CD4-positive, alpha-beta T cell treated with Interleukin-21 for 1 hour (primary cell): Measurements from ENCODE around the gene MMRN2.

Source experiments
- DNase-seq: peaks from one replicate; pipeline ENCODE4 v3.0.0-alpha.2; 2020

The MMRN2 gene

GRCh38 chr10:86968994-86969355 is 11.6 kb upstream of the MMRN2 start:
- no peak for DNase-seq

DNA sequence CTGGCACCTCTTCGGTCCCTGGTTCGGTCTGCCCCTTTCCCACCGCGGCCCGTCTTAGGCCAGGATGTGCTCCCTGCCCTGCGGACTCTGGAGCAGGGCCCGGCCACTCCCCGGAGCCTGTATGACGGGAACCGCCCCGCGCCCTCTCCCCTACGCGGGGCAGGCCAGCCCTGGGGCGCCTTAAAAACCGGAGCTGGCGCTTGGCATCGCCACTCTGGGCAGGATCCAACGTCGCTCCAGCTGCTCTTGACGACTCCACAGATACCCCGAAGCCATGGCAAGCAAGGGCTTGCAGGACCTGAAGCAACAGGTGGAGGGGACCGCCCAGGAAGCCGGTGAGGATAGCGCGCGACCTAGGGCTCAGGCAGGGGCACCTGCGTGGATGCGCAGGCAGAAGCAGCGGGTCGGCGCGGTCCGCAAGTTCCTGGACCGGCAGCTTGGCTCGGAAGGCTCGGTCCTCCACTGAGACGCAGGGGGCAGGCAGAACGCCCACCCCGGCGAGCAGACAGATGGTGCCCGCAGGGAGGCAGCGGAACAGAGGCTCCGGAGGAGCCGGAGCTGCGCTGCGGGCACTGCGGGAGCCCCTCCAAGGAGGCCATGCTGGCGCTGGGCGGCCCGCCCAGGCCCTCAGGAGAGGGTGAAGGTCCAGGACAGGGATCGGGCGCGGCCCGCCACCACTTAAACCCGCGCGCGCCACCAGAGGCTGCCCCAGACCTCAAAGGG is 11.0 kb upstream of the MMRN2 start, which contains the start of gene ADIRF:
TSS of gene ADIRF (plus strand) at position 212 of the 723 bp plus-strand sequence. CDS start at position 275, 63 bp downstream.
- DNase-seq, result no peak

DNA sequence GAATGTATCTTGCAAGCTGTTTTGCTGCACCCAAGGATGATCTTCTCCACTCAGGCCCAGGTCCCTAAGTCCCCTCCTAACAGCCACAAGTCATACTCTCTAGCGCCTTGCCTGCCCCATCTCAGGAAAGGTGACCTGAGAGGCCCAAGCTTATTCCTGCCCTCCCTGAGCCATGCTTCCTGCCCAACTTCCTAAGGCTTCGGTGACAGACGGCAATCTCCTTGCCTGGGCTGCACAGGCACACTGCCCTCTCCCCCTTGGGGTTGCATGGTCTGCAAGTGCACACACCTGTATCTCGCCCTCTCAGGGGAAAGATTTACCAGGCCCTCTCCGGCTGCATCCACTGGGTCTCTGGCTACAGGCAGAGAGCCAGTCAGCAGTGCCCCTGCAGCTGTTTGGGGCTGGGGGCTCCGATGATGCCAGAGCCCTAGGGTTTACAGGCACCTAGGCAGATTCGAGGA is 10.1 kb upstream of the MMRN2 start:
- no peak for DNase-seq

GRCh38 chr10:86965986-86966654 is 8.7 kb upstream of the MMRN2 start:
- no peak for DNase-seq

- no peak for DNase-seq
These were observed 7.4 kb upstream of the MMRN2 start for GRCh38 chr10:86964847-86965190.

DNA sequence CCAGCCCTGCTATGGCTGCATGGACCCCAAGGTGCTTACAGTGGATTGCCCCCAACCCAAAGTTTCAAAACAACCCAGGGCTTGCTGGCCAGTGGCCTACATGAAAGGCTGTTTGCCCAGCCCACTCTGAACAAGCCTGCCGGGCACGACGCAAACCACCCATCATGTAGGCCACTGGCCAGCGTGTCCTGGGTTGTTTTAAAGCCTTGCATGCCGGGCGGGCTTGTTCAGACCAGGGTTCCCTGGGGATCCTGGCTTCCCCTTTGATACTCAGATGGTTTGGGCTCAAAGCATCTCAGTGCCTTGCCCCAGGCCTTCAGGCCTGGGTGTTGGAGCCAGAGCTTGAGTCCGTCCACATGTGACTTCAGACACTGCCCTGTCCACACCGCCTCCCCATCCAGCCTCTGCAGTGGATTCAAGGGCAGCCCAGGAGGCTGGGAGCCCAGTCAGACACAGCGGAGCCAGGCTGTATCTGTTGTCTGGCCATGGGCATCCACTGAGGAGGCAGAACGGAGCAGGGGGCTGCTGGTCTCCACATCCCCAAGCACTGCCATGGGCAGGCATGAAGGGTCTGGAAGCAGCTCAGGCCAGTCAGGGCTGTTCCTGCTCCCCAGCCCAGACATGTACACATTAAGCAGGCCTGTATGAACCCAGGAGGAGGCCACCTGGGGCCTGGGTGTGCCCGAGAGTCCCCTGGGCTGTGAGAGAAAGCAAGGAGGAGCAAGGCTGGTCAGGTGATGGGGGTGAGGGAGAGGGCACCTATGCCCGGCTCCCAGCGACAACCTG is 6.8 kb upstream of the MMRN2 start:
- no peak for DNase-seq

DNA sequence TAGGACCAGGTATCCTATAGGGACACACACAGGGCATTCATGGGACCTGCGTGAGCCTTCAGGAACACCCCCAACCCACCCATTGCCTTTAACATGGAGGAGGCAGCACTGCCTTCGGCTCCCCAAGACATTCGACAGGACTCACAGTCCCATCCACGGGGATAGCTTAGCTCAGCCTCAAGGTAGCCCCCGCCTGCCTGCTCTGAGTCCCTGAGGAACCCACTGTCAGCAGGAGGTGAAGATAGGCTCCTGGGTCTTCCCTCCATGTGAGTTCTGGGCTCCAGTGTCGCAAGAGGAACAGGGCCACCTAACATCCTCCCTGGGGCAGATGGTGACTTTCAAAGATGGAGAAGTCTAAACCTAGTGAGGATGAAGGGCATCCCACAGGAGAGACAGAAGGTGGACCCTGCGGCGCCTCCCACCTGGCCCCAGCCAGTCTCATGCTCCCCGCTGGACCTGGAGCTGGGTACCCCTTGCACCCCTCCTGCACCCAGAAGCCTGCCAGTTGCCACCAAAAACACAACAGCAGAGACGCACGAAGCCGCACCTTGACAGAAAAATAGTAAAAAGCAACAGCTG is 6.0 kb upstream of the MMRN2 start:
- no peak for DNase-seq

- DNase-seq, result no peak
These were observed 5.5 kb upstream of the MMRN2 start for GRCh38 chr10:86962981-86963310.

DNA sequence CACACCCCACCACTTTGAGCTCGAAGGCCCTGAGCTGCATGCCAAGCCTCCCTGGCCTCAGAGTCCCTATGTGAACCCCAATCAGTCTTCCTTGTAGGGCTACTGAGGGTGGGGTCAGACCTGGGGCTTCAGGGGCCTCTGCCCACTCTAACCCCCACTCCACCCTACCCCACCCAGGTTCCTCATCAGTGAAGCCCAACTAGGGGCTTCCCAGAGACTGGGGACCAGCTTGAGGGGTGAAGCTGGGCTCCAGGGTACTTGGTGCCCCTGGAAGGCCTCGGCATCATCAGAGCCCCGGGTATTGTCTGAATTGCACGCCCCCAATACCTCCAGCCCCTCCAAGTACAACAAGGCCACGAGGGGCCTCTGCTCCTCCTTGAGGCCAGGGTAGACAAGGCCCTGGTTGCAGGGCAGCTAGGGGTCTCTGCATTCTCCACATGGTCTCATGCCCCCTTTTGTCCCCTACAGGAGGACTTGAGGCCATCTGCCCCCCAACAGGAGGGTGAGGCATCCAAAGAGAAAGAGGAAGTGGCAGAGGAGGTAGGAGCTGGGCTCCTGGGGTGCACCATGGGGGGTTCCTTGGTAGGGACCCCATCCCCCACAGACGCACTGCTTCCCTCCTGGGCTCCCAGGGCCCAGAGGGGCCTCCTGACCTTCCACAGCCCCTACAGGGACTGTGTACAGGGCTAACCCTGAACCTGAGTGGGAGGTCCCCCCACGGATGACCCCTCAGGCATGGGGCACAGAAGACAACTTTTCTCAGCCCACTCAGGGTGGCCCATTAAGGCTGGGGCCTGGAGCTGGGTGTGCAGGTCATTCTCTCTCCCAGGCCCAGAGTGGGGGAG is 4.9 kb upstream of the MMRN2 start:
- DNase-seq, result no peak

DNA sequence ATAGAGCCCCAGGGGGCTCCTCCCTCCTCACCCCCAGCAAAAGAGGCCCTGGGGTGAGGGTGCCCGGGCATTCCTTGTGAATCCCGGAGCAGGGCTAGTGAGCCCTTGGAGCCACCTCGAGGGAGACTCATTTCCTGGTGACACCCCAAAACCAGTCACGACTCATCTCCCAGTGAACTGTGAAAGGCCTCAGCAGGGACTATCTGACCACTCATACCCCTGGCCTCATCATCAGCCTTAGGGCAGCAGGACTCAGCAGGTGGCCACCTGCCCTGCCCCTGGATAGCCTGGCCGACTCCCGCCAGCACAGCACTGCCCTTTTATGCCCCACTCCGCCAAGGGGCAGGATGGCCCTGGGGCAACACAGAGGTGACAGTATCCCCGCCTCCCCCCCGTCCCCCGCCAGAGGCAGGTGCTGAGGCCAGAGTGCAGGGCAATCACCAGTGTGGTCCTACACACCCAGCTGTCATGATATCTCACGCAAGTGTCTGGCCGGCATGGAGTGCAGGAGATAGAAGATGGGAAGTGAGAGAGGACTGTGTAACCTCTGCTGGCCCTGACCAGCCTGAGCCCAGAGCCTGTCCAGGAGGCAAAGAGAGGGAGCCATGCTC is 4.2 kb upstream of the MMRN2 start:
- DNase-seq, result no peak

DNA sequence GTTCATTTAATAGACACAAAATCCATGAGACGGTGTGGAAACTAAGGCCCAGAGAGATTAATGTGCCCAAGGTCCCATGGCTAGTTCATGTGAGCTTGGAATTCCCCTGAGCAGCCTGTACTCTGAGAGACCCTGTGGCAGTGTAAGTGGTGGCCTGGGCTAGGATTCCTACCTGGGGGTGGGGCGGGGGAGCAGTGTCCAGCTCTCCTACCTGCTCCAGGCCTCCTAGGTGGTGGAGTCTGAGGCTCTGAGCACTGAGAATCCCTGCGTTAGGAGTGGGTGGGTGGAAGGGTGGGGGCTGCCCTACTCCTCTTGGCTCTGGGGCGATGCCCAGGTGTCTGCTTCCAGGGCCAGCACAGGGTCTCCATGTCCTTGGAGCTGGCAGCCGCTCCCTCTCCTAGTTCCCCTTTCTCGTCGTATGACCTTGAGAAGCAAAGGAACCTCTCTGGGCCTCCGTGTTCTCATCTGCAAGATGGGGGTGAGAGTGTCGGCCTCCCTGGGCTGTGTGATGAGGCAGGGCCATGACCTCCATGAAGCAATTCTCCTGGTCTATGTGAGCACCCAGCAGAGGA is 3.5 kb upstream of the MMRN2 start:
- DNase-seq, result no peak

- peak; percentile 64 for DNase-seq
These were observed 2.8 kb upstream of the MMRN2 start for GRCh38 chr10:86960003-86960862.

- no peak for DNase-seq
These were observed 2.3 kb upstream of the MMRN2 start for GRCh38 chr10:86959737-86960002.

GRCh38 chr10:86958901-86959736 is 1.7 kb upstream of the MMRN2 start:
- no peak for DNase-seq

DNA sequence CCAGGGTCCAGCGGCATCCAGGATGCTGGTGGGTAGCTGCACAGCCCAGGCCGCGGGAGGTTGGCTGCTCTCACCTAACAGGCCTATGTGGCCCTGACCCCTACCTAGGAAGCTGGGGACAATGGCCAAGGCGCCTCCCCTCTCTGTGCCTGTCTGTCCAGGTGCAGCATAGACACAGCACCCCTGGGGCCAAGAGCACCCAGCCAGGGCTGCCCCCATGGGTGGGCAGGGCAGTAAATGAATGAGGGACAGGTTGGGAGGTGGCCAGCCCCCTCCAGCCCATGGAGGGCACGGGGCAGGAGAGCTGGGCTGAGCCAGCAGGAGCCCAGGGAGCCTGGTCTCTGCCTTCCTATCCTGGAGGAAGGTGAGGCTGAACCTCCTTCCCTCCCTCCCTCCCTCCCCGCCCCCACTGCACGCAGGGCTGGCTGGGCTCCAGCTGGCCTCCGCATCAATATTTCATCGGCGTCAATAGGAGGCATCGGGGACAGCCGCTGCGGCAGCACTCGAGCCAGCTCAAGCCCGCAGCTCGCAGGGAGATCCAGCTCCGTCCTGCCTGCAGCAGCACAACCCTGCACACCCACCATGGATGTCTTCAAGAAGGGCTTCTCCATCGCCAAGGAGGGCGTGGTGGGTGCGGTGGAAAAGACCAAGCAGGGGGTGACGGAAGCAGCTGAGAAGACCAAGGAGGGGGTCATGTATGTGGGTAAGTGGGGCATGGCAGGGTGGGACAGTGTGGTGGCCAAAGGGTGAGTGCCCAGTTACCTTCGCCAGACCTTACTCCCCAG is 893 bp upstream of the MMRN2 start, which contains the start of gene SNCG:
TSS of gene SNCG (plus strand) at position 484 of the 785 bp plus-strand sequence. CDS start at position 583, 99 bp downstream.
- no peak for DNase-seq

GRCh38 chr10:86956848-86957448 is 467 bp downstream of the MMRN2 start:
- DNase-seq, result no peak

DNA sequence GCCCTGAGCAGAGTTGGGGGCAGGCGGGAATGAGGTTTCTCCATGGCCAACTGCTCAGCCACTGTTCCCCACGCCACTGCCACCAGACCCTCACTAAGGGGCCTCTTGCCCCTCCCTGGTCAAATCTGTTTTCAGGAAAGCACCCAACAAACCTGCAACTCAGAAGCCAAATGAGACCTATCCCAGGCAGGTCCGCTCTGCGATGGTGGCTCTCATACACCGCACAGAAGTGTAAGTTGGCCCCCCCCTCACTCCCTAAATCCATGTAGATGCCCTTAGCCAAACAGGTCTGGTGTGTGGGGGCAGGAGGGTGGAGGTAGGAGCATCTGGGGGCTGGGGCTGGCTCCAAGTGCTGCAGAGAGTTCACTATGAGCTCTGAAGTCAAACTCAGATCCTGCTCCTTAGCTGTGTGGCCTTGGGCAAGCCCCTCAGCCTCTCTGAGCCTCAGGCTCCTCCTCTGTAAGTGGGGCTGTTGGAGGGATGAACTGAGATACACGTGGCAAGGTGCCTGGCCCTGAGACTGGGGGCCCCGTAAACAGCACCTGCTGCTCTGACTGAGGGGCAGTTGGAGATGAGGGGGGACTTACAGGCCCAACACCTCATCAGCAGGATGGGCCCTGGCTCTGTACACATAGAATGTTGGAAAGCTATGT is 1.1 kb downstream of the MMRN2 start:
- no peak for DNase-seq
